ENCODE data around the gene MMP21. TPM values are rescaled to one million over a fixed set of nuclear protein-coding genes. Genes with fewer than 3 reads are reported as not detected.

The MMP21 gene
- total RNA-seq, 2 donors from 2014 or later, result 0.28 to 0.38 TPM

DNA sequence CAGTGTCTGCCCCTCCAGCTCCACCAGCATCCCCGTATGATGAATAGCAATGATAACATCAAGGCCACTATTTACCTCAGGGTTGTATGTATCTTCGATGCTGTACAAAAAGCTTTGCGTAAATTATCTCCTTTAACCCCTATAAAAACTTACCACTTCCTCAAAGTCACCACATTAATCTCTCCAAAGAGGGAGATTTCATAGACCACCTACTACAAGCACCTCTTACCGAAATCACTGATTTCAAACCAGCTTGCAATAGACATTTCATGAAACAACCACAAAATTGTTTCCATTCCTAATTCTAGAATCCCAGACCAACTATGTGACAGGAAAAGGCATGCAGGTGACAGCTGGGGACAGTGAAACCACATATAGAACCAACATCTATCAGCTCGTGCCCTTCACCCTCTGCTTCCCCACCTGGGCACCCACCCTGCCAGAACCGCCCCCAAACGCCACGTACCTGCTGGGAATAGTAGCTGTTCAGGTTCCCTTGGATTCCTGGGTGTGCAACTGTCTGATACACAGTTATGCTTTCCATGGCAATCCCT, 20.1 kb upstream of the MMP21 start:
- no peak for DNase-seq (ENCODE audit: low spot score)
- intact Hi-C loops (cut with DNase I), result no loop called here

DNA sequence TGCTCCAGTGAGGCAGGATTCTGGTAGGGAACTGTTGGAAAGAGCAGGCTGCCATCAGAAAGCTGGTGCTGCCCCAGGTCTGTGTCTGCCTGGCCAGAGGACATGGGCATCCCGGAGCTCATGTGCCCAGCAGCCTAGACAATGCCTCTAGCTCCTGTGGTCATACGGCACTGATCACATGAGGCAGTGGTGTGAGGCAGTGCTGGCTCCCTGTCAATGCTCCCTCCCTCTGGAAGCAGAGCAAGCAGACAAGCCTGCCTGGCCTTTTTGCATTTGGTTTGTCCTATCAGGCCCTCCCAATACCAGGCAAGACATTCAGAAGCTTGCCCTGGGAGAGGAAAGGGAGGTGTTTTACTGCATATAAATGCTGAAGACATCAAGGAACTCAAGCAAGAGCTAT, 19.5 kb upstream of the MMP21 start:
- intact Hi-C loops (cut with DNase I), result no loop called here
- no peak for DNase-seq (ENCODE audit: low spot score)

DNA sequence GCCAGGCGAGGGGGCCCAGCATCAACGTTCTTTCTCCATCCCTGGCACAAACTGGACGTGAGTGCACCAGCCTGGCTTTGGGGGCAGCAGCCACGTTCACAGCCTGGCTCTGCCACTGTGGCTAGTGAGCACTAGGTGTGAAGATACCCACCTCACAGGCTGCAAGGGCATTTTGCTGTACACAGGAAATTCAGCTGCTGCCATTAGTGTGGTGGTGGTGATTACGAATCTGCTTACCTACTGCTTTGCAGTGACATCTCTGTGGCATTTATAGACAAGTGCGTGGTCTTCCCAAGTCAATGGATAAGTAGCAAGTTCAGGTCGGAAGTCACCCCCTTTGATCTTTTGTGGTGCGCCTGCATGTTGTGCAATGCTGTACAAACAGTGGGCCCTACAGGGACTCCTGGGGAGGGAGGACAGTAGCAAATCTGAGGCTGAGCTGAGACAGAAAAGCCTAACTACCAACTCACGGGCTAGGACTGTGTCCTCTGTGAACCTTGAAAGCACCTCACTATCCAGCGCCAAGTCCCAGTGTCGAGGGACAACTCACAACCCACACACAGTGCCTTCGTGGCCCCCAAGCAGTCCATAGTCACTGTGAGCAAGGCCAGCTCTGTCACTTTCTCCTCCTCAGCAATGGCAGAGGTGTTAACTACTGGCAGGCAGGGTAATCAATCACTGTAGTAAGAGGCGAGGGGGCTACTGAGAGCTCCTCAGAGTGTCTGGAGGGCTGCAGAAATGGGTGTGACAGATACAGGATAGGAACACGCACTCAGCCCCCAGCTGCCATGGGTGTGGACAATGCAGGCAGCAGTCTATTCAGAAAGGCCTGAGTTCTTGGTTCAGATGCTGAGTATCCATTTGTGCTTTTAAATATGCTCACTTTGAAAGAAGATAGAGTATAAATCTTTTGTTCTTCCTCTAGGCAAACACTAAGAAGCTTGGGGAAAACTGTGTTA, 17.0 kb upstream of the MMP21 start:
- intact Hi-C loops (cut with DNase I), result no loop called here
- DNase-seq (ENCODE audit: low spot score), result no peak

DNA sequence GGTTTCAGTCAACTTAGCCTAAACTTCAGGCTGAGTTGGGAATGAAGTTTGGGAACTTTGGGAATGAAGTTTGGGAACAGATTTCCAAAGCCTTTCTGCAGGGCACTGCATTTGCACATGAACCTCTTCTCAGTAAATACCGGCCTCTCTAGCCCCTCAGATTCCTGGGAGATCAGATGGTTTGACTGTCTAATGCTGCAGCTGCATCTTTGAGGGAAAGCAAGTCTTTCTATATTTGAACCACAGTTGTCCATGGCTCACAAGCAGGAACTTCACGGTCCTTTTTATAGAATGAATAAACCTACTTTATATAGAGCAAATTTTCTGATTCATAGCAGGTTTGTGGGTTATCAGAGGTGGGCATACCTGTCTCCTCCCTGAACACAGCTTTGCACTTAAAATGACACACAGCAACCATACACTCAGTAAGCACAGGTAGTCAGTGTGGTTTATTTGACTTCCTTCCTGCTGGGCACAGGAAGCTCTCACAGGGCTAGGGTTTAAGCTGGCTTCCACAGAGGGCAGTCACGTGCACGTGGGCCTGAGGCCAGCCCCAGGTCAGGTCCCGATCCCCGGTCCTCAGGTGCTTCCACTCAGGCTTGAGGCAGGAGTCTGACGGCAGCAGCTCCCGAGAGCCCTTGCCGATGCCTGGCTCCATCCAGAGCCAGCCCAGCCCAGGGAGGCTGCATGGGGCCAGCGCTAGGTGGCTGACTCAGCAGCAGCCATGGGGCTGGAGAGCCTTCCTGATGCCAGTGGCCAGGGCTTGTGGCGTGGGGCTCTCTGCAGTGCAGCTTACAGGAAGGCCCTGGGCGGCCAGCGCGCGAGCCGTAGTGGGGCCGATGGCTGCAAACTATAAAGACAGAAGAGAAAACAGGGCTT, 12.8 kb upstream of the MMP21 start:
- intact Hi-C loops (cut with DNase I), result no loop called here
- no peak for DNase-seq (ENCODE audit: low spot score)

DNA sequence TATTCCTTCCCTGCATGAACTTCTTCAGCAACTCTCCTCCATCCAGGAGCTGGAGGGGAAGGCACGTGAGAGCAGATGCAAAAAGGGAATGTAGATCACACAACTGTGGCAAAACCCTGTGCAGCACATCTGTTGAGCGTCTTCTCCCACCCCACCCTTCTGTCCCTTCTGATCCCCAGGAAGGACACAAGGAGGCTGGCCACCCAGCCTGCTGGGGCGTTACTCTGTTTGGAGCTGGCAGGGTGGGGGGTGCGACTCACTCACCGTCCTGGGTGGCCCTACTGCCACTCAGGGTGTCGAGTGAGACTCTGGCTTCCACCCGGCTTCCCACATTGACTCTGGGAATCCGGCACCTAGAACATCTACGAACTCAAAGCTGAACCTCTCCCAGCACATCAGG, 10.2 kb upstream of the MMP21 start:
- DNase-seq (ENCODE audit: low spot score), result no peak
- intact Hi-C loops (cut with DNase I), result no loop called here

DNA sequence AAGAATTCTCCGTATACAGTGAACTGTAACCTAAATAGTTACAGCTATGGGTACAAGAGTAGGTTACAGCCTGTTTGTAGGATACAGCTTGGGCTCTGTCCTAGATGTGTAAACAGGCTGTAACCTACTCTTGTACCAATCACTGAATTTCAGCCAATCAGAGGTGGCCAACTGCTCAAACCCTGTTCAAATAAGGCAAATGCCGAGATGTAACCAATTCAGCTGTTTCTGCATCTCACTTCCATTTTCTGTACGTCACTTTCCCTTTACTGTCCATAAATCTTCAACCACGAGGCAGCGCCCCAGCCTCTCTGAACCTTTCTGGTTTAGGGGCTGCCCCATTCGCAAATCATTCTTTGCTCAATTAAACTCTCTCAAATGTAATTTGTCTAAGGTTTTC, 8.3 kb upstream of the MMP21 start:
- intact Hi-C loops (cut with DNase I), result no loop called here
- DNase-seq (ENCODE audit: low spot score), result no peak

DNA sequence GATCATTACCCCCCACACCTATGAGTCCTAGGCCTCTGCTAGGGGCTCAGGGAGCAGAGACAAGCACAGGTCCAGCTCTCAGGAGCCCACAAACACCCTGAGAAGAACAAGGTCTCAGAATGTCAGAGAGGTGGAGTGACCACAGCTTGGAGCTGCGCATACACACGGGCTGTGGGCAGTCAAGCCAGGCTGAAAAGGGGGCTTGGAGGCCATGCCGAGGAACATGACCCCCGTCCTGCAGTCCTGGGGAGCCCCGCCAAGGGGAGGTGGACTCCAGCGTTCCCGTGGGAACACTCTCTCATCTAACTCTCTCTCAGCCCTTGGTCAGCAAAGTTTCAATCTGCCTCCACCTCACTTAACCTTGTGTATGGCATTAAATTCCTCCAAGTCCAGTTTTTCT, 7.8 kb upstream of the MMP21 start:
- no peak for DNase-seq (ENCODE audit: low spot score)
- intact Hi-C loops (cut with DNase I), result no loop called here

DNA sequence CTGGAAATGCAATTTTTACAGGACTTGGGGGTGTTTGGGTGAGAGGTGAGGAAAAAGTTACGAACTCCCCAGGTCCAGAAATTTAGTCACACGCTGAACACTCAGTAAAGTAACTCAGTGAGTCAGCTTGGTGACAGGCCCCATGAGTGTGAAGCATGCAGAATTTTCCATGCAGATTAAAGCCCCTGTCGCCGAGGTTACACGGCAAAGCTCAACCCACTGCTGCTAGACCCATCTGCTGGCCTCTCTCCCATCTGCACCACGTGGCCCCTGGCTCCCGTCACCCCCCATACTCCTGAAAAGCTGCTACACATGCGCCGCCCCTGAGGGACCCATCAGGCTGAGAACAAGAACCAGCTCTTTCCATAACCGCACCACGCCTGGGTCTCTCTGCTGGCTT, 7.0 kb upstream of the MMP21 start:
- intact Hi-C loops (cut with DNase I), result no loop called here
- DNase-seq (ENCODE audit: low spot score), result no peak

DNA sequence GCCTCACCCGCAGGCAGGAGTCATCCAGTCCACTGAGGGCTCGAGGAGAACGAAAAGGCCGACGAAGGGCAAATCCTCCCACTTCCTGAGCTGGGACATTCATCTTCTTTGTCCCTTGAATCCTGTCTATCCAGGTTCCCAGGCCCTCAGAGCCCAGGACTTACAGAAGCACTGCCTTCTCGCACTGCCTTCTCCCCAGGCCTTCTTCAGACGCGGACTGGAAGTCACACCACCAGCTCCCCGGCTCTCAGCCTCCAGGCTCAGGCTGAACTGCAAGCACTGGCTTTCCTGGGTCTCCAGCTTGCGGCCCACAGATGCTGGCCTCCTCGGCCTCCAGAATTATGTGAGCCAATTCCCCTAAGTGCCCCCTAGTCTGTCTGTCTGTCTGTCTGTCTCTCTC, 6.4 kb upstream of the MMP21 start:
- DNase-seq (ENCODE audit: low spot score), result no peak
- intact Hi-C loops (cut with DNase I), result no loop called here

DNA sequence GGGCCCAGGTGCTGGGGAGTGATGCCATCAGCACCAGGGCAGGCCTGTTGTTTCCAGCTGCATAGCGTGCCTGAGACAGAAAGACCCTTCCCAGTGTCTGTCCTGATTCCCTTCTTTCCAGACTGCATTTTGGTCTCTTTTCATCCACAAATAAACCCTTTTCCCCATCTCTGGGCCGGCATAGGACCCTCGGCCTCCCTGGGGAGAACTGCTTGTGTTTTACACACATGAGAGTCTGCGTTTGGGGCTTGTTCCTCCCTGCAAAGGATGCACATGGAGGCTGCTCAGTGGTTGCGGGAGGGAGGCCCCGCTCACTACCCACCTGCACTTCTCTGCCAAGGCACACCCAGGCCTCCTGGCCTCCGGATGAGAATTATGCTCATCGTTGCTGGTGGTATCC, 5.8 kb upstream of the MMP21 start:
- DNase-seq (ENCODE audit: low spot score), result no peak
- intact Hi-C loops (cut with DNase I), result no loop called here

DNA sequence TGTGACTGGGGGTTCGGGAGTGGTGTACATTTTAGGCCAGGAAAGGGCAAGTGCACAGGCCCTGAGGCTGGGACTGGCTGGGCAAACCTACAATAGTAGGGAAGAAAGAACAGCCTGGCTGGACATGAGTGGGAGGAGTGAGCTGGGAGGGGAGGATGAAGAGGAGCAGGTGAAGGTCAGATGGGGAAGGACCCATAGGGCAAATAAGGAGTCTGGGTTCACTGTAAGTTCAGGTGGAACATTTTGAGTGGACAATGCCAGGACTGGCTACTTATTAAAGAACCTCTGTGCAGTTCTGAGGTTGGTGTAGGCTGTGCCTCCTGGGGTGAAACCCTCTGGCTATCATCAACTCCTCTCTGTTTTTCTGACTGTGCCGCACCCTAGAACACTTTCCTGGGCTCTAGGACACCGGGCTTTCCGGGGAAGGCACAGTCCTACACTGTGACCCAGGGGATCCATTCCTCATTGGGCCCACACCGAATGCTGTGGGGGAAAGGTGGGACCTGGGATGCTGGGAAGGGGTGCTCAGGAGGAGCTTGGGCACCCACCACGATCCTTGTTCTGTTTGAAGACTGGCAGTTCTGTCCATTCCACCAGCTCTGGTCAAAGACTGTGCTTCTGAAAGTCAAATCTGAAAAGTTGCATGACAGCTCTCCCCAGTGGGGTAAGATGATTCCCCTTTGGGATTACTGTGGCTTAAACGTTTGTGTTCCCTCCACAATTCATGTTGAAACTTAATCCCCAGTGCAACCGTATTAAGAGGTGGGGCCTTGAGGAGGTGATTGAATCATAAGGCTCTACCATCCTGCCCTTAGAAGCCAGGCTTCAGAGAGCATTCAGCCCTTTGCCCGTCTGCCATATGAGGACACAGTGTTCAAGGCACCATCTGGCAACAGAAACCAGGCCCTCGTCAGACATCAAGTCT, 4.0 kb upstream of the MMP21 start:
- intact Hi-C loops (cut with DNase I), result no loop called here
- no peak for DNase-seq (ENCODE audit: low spot score)

DNA sequence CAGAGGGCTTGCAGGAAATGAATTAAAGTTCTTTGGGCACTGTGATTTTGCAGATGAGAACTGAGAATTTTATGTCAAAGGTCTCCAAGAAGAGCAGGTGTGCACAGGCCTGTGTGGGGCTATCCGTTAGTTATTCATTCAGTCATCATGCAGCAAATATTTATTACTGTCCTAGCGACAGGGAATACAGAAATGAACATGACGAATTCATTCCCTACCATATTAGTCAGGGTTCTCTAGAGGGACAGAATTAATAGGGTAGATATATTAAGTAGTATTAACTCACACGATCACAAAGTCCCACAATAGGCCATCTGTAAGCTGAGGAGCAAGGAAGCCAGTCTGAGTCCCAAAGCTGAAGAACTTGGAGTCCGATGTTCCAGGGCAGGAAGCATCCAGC, 2.9 kb upstream of the MMP21 start:
- intact Hi-C loops (cut with DNase I), result no loop called here

DNA sequence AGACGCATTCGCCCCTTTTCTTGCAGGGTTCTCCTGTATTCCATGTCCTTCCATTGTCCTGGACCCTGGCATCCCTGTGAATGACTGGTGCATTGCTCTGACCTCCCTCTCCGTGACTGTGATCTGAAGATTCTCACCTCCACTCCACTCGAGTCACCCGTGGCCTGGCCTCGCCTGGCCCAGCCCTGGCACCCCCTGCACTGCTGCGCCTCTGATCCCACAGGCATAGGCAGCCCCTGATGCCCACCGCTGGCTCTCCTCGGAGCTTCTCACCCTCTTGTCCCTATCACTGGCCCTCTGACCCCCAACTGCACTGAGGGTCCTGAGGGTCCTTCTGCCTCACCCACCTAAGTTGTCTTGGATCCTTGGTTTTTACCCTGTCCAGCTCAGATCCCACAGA, 2.2 kb upstream of the MMP21 start:
- DNase-seq (ENCODE audit: low spot score), result no peak
- intact Hi-C loops (cut with DNase I), result no loop called here

More for the DNA sequence above, 2.9 kb upstream of the MMP21 start:
- DNase-seq (ENCODE audit: low spot score), result no peak

DNA sequence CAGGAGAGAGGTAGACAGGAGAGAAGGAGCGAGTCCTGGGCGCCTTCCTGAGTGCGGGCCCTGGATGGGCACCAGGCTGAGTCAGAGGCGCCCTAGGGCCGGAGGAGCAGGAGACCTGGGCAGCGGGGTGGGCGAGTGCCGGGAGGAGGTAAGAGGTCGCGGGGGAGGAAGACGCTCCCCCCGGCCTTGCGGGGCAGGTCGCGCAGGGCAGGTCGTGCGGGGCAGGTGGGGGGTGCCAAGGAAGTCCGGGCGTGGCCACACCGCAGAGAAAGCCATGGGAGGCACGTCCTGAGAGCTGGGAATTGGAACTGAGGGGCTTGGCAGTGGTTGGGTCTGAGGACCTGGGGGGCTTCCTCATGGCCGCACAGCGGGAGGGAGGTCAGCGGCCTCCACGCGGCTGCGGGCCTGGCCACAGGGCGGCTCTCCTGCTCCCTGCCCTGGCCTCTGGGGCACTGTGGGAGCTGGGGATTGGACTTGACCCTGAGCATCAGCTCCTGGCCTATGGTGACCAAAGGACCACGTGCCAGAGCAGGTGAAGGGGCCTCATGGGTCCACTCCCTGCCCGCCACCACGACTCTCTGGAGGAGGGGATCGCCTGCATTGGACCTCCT, 935 bp downstream of the MMP21 start:
- DNase-seq (ENCODE audit: low spot score), result peak; percentile 76
- intact Hi-C loops (cut with DNase I), result no loop called here

DNA sequence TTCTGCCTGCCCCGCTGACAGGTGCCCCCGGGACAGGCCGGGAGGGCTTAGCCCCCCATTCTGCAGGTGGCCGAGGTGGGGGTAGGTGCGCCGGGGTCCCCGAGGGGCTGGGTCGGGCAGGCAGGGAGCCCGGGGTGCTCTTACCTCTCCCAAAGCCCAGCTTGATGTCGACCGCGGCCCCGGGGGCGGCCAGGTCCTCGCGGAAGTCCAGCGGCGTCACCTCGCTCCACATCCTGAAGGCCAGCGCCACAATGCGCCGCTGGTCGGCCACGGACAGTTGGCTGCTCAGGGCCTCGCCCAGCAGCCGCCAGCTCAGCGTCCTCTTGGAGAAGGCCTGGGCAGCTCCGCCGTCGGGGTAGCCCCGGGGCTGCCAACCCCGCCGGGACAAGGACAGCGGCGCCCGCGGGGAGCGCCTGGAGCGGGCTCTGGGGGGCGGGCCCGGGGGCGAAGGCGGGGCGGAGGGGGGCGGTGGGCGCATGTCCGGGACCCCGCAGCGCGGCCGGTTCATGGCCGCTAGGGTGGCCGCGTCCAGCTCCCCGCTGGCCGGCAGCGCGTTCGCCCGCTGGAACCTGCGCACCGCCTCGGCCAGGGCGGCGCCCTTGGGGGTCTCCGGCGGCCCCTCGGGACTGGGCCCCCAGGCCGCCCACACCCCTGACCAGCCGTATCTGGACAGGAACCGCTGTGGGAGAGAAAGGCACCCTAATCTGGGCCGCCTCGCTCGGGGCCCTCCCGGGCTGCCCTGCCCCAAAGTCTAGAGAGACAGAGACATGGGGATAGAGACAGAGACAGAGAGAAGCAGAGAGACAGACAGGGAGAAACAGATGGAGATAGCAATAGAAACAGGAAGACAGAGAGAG, 1.7 kb downstream of the MMP21 start:
- peak; percentile 72 for DNase-seq (ENCODE audit: low spot score)
- intact Hi-C loops (cut with DNase I), result no loop called here

DNA sequence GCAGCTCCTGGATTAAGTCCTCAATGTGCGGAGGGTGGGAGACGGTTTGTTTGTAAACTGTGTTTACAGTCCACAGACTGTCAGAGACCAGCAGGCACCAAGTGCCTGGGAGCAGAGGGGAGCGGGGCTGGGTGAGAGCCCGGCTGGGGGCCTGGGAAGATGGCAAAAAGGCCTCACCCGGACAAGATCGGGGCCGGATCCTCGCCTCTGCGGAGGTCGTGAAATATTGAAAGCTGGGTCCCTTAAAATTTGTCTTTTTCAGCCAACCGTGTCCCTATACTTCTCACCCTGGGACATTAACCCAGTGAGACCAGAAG, 2.8 kb downstream of the MMP21 start:
- intact Hi-C loops (cut with DNase I), result no loop called here
- DNase-seq (ENCODE audit: low spot score), result no peak

DNA sequence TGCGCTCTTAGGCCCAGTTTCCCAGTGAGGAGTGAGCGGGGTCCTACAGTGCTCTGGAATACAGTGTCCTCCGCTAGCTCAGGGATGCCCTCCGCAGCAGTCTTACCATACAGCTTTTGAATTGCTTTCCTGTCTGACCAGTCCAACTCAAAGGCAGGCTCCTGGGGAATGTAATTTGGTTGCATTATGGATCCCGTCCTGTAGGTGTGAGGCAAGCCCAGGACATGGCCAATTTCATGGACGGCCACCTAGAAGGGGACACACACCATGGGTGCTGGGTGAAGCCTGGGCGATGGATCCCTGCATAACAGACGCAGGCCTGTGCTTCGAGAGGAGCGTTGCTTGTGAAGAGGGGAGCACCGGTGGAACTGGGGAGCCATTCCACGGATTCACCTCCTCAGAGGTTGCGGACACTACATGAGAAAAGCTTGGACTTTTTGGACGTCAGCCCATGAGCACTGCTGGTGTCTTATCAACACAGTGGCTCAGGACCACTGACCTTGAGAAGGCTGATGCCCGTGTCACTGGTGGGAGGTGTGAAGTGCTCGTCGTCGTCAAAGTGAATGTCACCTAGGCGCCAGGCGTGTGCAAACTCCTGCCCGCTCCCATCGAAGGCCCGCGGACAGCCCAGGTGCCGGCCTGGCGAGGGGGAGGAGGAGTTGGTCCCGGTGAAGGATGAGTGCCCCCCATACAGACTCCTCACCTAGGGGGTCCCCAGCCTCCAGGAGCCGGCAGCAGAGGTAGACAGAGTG, 3.3 kb downstream of the MMP21 start:
- intact Hi-C loops (cut with DNase I), result no loop called here
- no peak for DNase-seq (ENCODE audit: low spot score)

Measured in posterior vena cava (tissue), 2 donors.